D721Med (cell line): ENCODE data around the gene CERT1.

Experiments
- DNase-seq: peaks from one replicate; pipeline ENCODE4 v3.0.0; 2011; ENCODE audit warnings: low spot score; ENCODE audit not compliant: insufficient read length
- FAIRE-seq: peaks from 2 replicates; lab custom pipeline; 2011; peaks lifted over from hg19 to GRCh38; lab: Jason Lieb, UNC
- TF ChIP-seq, protein P1 (sequence below): IDR thresholded peaks from 2 replicates; pipeline ENCODE4 v1.5.1; 2012; ENCODE audit warnings: mild to moderate bottlenecking, control low read depth; ENCODE audit not compliant: insufficient read depth; ENCODE audit errors: missing control alignments

The CERT1 gene

DNA sequence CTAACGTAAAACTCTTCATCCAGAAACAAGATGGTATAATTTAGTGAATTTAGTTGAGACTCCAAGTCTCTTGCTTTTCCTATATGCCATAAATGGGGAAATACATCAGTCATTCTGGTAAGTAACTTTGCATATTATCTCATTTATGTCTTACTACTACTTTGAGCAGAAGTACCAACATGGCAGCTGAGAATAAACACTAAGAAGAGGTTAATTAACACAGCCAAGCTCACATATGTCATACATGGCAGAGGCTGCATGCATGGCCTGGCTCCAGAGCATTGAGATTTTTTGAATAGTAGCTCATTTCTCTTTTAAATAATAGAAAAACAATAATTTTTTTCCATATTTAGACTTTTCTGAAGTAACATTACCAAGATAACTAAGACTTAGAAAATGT, 54.3 kb downstream of the CERT1 start:
- FAIRE-seq (no peak), DNase-seq (no peak)
- TF ChIP-seq, protein P1, sequence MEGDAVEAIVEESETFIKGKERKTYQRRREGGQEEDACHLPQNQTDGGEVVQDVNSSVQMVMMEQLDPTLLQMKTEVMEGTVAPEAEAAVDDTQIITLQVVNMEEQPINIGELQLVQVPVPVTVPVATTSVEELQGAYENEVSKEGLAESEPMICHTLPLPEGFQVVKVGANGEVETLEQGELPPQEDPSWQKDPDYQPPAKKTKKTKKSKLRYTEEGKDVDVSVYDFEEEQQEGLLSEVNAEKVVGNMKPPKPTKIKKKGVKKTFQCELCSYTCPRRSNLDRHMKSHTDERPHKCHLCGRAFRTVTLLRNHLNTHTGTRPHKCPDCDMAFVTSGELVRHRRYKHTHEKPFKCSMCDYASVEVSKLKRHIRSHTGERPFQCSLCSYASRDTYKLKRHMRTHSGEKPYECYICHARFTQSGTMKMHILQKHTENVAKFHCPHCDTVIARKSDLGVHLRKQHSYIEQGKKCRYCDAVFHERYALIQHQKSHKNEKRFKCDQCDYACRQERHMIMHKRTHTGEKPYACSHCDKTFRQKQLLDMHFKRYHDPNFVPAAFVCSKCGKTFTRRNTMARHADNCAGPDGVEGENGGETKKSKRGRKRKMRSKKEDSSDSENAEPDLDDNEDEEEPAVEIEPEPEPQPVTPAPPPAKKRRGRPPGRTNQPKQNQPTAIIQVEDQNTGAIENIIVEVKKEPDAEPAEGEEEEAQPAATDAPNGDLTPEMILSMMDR = no peak

DNA sequence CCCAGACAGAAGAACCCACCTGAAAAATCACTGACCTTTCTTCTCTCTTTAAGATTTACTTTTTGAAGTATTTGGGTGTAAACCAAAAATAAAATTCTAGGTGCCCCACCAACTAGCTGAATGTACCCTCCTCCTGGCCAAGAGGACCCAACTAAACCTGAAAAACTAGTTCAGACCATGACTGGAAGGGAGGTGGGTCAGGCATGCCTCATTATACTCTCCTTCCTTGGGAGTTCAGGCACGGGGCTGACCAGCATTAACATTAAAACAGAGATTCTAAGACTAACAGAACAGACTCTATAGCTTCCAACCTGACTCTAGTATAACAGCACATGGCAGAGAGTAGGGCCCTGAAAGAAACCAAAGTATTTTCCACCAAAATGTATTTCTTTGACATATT, 61.4 kb downstream of the CERT1 start:
- DNase-seq = no peak
- TF ChIP-seq, protein P1 = no peak
- FAIRE-seq = no peak

DNA sequence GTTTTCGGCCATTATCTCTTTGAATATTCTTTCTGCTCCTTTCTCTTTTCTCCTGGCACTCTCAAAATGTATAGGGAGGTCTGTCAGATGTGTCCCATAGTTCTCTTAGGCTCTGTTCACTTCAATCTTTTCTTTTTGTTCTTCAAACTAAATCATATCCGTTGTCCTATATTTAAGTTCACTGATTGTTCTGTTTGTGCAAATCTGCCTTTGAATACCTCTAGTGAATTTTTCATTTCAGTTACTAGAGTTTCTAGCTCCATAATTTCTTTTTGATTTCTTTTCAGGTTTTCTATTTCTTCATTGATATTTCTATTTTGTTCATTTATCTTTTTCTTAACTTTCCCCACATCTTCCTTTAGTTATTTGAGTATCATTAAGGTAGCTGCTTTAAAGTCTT, 65.4 kb downstream of the CERT1 start:
- DNase-seq (no peak), FAIRE-seq (no peak)
- TF ChIP-seq, protein P1 = no peak

DNA sequence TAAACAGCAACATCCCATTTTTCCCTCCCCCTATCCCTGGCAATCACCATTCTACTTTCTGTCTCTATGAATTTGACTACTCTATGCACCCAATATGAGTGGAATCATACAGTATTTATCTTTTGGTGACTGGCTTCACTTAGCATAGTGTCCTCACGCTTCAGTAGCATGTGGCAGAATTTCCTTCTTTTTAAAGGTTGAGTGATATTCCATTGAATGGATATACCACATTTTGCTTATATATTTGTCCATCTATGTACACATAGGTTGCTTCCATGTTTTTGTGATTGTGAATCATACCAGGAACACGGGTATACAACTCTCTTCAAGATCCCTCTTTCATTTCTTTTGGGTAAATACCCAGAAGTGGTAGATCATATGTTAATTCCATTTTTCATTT, 69.9 kb downstream of the CERT1 start:
- FAIRE-seq = no peak
- TF ChIP-seq, protein P1 = no peak
- DNase-seq = no peak

DNA sequence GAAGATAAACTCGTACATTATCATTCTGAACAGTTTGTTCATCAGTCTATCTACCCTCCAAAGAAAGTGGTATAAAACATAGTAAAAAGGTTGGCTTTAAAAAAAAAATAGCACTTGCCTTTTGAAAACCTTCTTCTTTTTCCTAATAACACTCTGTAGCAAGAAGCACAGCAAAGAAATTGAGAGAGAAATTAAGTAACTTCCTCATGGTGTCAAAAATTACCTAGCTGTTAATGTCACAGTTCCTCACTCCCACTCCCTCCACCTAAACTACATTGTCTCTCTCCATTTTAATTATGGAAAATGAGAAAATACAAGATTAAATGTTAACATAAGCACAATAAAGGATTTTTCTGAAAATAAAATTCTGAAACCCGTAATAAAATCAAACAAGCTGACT, 72.2 kb downstream of the CERT1 start:
- no peak for FAIRE-seq
- no peak for DNase-seq
- TF ChIP-seq, protein P1 = no peak

DNA sequence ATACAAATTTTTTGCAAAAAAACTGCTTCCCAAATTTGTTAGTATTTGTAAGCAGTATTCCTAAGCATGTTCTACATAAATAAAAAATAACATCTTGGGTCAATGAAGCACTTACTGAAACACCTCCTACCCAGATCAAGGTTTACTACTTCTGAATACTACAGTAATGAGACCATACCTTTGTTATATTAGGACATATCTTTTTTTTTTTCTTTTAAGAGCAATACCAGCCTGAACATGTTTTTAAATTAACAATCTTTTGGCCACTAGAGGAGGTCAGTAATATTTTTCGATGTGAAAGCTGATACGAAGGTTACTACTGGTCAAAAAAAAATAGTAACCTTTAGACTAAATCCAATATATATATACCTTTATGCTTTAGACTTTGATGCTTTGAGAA, 72.7 kb downstream of the CERT1 start:
- FAIRE-seq (no peak), DNase-seq (no peak)
- TF ChIP-seq, protein P1 = no peak

DNA sequence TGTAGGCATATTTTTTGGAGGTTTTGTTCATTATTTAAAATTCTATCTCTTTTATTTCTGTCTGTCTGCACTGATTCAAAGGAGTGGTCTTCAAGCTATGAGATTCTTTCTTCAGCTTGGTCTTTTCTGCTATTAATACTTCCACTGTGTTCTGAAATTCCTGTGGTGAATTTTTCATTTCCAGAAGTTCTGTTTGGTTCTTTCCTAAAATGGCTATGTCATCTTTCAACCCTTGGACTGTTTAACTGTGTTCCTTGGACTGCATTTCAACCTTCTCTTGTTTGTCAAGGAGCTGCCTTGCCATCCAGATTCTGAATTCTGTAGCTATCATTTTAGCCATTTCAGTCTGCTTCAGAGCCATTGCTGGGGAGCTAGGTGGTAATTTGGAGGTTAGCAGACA, 76.3 kb downstream of the CERT1 start:
- TF ChIP-seq, protein P1 = no peak
- FAIRE-seq = no peak
- DNase-seq = no peak
